NCI-H128 (cell line): Measurements from ENCODE around the gene UBN2.

Experiments
- DNase-seq: peaks from one replicate; lab custom pipeline; 2025; ENCODE audit not compliant: unreplicated experiment; lab: John Stamatoyannopoulos, UW

UBN2 gene

DNA sequence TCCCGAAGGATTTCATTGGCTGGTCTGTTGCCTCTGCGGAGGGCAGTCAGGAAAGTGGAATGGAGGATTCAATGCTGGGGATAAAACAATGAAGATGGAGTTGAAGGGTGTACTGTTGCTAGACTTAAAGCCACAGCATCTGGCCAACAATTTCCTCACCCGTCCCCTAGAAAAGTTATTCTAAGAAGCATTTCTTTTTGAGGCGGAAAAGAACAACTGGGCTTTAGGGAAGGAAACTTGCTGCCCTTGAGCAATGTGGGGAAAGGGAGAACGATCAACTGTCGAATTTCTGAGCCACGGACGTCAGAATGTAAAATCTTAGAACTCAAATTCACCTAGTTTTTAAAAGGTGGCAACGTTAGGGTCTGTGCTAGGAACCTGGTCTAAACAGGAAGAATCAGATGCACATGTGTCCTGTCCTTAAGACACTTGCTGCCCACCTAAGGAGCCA lies 110.8 kb downstream of the UBN2 start:
- DNase-seq, result no peak

DNA sequence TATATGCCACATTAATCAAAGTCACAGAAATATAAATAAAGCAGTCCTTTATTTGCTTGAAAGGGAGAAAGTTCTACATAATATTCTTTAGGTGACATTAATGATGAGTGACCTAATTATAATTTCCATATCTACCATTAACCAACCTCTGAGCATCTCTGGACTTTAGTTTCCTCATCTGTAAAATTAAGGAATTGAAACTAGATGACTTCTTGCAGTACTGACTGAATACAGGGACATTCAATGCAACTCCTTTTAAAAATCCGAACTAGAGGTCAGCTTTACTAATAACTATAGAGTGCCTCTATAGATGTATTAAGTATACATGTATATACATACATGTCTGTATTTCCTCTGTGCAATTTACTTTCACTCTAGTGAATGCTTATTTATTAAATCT lies 114.0 kb downstream of the UBN2 start:
- no peak for DNase-seq

DNA sequence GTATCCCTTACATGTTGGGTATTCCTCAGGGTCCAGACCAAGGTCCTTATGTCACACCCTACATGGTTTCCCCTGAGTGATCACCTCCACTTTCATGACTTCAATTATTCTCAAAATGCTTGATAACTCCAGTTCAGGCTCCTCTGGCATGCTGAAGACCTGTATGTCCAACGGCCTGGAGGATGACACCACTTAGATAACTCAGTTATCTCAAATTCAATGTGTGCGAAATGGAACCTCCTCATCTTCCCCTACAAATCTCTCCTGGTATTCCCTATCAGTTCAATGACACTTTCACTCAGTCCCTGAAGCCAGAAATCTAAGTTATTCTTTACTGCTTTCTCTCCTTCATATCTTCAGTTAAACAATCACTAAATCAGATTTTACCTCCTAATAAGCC lies 120.0 kb downstream of the UBN2 start:
- no peak for DNase-seq

DNA sequence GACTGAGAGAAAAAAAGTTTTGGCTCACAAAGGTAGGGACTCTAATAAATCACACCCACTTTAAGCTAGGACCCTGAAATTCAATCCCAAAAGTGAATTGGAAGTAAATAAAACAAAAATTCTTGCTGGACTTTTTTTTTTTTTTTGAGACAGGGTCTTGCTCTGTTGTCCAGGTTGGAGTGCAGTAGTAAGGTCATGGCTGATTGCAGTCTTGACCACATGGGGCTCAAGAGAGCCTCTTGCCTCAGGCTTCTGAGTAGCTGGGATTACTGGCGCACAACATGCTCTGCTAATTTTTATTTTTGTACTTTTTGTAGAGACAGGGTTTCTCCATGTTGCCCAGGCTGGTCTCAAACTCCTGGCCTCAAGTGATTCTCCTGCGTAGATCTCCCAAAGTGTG lies 123.7 kb downstream of the UBN2 start:
- no peak for DNase-seq

DNA sequence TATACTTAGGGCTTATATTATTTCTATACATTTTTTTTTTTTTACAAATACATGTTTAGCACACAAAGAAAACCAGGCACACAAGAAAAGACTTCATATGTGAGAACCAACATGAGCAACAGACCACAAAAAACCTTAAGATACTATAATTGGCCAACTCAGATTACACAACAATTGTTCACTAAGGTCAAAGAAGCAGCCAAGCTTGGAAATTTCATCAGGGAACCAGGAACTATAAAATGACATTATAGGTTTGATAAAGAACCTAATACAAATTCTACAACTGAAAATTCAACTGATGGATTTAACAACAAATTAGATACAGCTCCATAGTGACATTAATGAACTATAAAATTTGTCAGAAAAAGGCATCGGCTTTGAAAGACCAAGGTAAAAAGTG lies 124.3 kb downstream of the UBN2 start:
- no peak for DNase-seq
